GM19452 (cell line): ENCODE results near the gene RGS7BP.

ENCODE experiments used
- ATAC-seq: cut with Tn5 transposase; IDR thresholded peaks from one replicate; pipeline ENCODE4 v1.9.1; 2021; ENCODE audit not compliant: unreplicated experiment

RGS7BP gene

DNA sequence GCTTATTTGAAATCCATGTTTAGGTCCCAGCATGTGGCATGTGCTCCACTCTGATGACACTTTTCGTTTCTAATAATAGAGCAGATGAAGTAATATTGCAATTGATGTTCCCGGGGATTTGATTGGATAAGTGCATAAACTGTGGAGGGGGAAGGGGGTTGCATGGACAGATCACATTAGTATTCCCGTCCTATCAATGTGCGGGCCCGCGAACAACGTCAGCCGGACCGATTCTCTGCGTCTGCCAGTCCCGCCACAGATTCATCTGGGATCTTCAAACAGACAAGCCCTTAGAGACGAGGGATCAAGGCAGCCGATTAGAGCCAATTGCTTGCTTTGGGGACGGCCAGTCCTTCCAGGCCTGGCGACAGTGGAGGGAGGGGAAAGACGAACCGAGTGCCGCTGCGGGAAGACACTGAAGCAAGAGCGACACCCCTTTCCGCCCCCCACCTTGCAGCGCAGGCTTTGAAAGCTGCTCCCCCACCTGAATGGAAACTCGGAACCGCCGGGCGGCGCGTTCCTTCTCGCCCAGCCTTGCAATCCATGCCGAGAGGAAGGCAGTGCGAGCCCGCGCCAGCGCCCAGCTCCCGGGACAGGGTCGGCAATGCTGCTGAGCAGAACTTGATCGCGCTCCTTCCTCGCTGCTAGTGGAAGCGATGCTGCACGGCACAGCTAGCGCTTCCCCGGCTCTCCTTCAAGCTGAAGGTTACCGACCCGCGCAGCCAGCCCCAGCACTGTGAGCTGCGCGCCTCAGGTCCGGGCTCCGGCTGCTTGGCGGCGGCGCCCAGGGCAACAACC is at the start of gene RGS7BP:
Gene RGS7BP, plus strand, starts transcription at position 247 of the 798 bp plus-strand sequence. CDS start 610 bp downstream, outside the sequence.
- no peak for ATAC-seq

DNA sequence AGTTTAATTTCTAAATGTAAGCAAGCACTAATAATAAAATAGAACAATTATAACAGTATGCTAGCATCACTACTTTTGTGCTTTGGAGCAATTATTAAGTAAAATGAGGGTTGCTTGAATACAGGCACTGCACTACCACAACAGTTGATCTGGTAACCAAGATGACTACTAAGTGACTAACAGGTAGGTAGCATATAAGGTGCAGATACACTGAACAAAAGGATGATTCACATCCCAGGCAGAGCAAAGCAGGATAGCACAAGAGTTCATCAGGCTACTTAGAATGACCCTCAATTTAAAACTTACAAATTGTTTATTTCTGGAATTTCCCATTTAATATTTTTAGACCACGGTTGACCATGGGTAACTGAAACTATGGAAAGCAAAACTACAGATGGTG is 48.0 kb upstream of the RGS7BP start:
- ATAC-seq = no peak

DNA sequence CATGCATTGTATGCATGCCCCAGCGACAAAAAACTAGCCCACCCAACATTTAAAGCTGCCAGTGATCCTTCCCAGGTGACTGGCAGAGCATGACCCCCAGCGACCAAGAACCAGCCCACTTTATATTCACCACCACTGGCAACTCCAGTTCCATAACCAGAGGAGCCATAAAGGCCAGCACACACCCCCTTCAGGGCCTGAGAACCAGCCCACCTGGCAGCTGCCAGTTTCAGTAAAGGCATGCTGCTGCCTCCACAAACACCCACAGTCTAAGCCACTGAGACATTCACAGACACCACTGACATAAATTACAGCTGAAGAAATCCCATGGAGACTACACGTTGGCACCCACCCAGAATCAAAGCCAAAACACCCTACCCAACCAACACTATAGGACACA is 46.9 kb upstream of the RGS7BP start:
- no peak for ATAC-seq

DNA sequence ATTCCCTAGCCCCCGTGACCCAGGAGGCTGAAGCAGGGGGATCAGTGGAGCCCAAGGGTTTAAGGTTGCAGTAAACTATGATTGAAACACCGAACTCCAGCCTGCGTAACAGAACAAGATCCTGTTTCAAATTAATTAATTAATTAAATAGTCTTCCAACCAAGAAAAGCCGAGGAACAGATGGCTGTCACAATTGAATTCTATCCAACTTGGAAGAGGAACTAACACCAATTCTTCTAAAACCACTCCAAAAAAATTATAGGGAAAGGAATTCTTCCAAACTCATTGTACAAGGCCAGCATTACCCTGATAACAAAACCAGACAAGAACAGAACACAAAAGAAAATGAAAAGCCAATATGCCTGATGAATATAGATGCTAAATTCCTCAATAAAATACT is 43.4 kb upstream of the RGS7BP start:
- no peak for ATAC-seq

DNA sequence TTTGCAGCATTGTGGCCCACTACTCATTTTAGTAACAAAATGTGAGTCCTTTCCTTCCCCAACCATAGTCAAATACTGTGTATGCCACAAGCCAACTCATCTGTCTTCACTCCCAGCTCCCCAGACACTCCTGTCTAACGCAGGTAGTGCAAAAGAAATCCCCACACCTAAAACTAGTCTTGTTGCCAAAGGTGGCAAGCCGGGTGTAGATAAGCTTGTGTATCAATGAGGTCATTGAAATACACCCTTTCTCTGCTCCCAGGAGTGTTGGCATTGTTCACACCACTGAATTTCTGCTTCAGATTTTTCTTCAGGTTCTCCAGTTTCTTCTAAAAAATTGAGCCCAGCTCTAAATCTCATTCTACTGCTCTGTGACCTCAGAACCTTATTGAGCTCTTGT is 19.7 kb upstream of the RGS7BP start:
- ATAC-seq = no peak

DNA sequence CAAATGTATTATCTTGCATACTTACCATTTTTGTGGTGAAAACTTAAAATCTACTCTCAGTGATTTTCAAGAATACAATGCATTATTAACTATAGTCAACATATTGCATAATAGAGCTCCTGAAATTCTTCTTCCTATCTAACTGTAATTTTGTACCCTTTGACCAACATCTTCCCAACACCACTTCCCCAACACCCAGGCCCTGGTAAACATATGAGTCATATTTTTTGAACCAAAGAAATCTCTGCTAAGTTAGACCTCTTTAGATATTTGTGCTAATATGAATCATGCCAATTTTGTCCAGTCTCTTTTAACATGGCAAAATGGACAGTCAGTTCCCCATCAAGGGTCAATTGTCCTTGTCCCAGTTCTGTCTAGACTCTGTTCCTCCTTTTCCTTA is 18.5 kb upstream of the RGS7BP start:
- ATAC-seq = no peak

DNA sequence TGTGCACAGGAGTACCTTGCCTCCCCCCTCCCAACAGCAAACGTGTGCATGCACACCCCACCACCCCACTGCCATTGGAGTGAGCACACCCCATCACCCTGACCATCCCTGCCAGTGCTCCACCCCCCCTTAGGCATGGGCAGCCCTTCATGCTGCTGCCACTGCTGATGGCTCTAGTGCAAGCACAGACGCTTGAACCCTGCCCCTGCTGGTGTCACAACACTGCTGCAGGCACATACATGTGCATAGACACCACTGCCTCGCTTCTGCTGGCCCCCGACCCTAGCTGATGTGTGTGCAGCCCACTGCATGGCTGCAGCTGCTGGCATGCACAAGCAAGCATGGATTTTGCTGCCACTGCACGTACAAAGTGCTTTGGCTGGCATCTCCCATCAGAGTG is 16.0 kb upstream of the RGS7BP start:
- no peak for ATAC-seq

DNA sequence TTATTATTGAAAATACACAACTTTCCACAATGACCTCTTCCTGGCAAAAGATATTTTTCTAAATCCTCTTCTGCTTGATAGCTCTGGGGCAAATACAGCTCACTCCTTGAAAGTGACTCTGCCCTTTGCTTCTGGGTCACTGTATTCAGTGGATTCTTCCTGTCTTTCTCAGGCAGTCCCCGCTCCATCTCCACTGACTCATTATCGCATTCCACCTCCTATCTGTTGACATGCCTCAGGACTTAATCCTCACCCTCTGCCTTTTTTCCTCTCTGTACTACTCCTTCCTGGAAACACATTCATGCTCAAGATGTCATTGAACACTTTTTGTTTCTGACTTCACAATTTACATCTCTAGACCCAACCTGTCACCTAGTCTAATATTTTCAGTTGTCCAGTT is 8.4 kb upstream of the RGS7BP start:
- ATAC-seq = no peak

DNA sequence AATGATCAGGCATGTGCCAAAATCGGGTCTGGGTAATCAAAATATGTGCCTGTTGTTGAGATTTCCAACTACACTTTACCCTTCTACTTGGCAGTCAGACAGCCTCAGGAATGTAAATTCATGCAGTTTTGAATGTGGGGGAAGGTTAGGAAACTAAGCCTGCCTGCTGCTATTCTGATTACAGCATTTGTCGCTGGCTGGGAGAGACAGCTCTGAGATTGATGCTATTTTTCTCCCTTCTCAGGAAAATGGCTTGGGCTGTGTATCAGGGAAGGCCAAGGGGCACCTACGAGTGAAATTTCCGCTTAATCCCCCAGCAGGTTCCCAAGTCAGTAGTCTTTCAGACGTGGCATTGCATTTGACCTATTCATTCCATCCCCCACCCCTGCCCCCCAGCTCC is 3.6 kb upstream of the RGS7BP start:
- no peak for ATAC-seq

DNA sequence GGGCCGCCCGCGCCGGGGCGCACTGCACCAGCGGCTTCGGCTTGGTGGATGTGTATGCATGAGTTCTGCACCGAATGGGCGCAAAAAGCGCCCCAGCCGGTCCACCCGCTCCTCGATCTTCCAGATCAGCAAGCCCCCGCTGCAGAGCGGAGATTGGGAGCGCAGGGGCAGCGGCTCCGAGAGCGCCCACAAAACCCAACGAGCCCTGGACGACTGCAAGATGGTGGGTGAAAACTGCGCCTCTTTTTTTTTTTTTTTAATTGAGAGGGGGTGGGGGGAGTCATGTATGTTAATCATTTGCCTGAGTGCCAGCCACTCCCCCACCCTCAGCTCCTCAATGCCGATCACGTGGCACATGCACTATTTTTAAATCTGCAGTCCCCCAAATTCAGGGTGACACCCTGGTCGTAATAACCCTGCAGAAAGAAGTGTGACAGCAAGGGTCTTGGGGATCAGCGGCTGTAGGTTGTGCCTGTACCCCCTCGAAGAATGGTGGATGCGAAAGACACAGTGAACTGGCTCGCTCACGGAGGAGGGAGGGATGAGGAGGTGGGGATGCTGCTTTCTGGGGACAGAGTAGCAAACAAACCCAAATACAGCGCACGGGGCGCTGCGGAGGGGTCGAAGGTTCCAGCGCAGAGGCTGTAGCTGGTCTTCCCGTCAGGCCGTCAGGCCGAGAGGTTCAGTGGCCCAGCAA is 900 bp downstream of the RGS7BP start:
- no peak for ATAC-seq

DNA sequence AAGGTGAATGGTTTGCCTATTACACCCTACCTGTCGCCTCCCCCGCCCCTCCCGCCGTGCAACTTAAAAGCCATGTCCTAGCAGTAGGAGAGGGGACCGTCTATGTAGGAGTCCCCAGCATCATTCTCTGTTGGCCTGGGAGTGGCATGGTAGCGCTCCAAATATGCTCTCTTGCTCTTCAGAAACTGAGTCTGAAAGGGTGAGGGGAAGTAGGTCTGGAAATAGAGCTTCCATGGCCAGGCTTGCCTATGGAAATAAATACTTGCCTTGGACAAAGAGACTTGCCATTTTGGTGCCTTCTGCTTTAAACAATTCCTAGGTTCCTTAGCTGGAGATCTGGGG is 1.4 kb downstream of the RGS7BP start:
- no peak for ATAC-seq

DNA sequence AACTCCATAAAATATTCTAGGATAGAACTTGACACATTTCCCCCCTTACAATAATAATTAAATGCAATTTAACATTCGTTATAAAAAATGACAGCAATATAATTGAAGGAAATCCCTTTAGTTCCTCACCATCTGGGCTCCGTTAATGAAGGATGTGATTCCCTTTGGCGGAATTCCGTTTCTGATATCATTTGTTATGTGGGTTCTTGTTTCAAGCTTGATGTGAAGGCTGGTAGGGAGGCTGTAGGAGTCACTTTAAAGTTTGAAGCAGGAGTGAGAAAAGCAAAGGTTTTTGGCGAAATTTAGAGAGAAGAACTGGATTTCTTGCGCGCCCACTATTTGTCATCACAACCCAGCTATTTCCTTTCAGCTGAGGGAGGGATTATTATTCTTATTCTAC is 4.0 kb downstream of the RGS7BP start:
- ATAC-seq = no peak

DNA sequence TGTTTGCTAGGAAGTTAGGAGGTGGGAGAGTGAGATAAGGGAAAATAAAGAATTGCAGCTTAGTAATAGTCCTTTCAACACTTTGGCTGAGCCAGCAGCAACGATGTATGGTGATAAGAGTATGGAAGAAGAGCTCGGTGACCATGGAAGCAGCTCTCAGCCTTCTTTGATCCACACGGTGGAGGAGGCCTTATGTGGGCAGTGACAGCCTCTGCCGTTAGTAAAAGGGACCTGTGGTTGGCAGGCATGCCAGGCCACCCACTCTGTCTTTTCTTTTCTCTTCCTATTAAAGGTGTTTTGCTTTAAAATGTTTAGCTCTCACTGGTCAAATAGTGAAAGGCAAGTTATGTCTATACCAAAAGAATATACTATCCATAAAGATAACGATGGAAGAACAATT is 7.7 kb downstream of the RGS7BP start:
- no peak for ATAC-seq

DNA sequence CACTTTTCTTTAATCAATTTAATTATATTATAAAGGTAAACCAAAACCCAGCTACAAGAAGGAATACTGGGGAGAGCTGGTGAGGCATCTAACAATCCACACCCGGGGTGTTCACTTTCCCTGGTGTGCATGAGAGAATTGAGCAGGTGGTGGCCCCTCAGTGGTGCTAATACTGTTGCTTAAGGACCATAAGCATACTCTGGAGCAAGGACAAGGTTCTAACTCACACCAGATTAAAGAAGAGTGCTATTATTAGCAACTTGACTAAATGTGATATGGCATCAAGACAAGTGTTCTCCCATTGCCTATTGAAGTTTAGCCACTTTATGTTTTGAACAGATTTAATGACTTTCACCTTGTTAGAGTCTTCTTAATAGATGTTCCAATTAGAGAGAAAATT is 8.8 kb downstream of the RGS7BP start:
- ATAC-seq = no peak

DNA sequence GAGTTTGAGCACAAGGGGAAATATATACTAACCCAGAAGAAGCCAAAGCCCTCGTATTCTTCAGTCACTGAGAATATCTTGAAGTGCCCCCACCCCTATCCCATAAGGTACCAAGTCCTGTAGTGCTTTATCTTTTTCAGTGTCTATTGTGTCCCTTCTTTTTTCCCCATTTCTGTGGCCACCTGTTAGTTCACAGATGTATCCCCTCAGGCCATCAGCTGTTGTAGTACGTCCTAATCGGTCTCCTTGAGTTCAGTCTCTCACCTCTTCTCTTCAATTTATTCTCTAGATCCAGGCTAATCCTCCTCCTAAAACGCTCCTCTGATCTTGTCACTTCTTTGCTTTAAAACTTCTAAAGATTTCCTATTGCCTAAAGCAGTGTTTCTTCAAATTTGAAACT is 10.4 kb downstream of the RGS7BP start:
- no peak for ATAC-seq

DNA sequence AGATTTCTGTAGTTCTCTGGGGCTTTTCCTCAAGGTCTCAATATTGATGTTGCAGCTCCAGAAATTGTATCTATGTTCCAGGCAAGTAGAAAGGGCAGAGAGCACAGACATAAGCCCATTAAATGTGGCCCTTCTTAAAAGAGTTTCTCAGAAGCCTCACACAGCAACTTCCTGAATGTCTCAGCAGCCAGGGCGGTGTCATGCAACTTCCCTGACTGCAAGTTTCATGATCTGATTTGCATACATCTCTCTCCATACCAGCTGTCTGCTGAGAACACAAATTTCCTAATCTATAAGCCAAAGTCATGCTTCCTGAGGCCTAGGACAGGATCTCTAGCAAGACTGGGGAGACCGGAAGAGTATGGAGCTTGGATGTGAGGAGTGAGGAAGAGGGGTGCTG is 13.0 kb downstream of the RGS7BP start:
- ATAC-seq = no peak

DNA sequence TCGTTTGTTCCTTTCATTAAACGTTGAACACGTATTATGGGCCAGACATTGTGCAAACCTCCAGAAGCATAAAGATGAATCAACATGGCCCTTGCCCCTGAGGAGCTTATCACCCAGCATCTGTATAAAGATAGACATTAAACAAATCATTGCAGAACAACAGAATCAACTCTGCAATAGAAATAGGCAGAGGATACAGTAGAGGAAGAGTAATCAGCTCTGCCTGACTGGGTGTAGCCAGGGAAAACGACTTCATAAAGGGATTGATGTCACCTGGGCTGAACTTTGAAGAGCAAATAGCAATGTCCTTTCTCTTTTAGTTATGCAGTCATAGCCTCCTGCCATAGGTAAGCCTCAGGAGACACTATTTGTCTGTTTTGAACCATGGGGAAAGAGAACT is 13.4 kb downstream of the RGS7BP start:
- no peak for ATAC-seq

DNA sequence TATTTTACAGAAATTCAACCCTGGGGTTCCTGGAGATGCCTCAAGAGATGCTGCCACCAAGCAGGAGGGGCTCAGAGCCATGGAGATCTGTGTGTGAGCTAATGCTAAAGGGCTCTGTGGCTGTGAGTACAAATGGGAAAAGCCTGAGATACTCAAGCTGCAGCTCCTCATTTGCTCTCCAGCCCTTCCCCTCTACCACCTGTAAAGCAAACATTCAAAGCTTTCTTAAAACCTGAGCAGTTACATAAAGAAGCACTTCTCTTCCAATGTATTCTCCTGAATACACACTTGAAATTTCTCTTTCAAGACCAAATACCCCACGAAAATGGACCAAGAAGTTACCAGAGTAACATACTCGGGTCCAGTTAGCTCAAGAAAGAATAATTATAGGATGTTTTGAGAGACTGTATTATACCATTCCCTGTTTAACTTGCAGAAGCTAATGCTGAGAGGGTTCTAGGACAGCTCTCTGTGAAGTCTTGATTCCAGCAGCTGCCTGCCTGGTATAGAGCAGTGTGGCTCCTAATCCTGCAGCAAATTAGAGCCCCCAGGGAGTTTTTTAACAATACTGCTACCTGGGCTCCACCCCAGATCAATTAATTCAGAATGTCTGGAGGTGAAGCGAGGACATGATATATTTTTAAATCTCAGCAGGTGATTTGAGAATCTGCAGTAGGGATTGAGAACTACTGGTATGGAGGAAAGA is 21.1 kb downstream of the RGS7BP start:
- no peak for ATAC-seq

DNA sequence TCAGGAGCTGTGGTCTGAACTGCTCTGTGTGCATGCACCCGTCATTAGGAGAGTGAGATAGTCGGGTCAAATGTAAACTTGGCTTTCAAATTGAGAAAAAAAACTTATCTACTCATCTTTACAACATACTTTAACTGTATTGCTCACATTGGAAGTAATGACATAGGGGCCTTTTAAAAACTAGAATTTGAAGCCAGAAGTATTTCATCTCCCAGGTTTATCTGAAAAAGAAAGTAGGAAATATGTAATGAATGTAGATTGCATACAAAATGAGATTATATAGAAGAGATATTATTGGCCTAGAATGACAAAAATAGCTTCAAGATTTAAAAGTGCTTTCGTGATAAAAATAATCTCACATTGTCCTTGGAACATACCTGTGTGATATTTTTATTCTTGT is 24.3 kb downstream of the RGS7BP start:
- no peak for ATAC-seq

DNA sequence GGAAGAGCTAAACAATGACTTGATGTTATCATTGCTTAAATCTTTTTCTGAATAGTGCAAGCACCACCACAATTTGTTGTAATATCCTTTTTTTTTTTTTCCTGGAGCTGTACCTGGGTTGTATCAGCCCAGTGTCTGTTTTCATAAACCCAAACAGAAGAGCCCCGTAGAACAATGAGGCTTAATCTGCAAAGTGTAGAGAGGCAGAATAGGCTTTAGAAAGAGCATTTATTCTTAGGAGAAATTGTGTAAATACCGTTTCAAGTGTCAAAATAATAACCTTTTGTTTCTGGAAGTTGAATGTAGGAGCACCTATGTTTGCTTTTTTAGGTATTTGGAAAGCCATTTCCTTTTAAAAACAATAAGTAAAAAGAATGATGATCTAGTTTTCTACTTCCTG is 26.4 kb downstream of the RGS7BP start:
- ATAC-seq = no peak

DNA sequence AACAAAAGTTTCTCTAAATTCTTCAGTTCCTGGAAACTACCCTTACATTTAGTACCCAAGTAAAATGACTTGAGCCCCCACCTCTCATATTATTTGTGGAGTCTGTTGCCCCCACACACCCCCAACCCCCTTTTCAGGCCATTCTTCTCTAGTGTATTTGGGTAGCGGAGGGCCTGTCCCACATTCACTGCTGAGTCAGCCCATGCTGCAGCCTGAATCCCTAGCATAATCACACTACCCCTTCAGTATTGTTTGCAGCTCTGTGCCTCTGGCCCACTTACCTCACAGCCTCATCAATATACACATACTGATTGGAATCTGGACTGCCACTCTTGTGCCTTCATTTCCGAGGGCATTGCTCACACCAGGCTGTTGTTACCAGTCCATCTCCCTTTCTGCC is 26.8 kb downstream of the RGS7BP start:
- ATAC-seq = no peak

DNA sequence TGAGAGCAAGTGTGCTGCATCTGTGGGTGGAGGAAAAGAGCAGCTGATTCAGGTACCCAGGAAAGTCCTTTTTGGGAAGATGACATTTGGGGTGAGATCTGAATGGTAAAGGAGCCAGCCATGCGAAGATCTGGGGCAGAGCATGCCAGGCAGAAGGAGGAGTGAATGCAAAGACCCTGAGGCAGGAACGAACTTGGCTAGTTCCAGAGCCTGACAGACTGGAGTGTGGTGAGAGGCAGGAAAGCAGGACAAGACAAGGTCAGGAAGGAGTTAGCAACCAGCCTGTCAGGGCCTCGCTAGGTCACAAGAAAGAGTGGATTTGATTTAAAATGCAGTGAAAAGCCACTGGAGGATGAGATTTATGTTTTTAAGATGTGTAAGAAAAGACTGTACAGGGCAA is 28.2 kb downstream of the RGS7BP start:
- no peak for ATAC-seq
